H1 (cell line): ENCODE measurements around the gene SCAPER. TPM values are rescaled to one million over a fixed set of nuclear protein-coding genes. Genes with fewer than 3 reads are reported as not detected.

Experiments
- CTCF ChIA-PET: fragments of 300-600 bp; sonication (Branson Sonifier 250); formaldehyde crosslinking; loops from one replicate; lab custom pipeline; 2021; ENCODE audit not compliant: partially characterized antibody; lab: Charles Lee
- POLR2A ChIA-PET: fragments of 300-600 bp; sonication (Branson Sonifier 250); formaldehyde crosslinking; loops from one replicate; lab custom pipeline; 2021; ENCODE audit warnings: inconsistent platforms; ENCODE audit not compliant: partially characterized antibody; lab: Charles Lee
- DNase-seq, 2 experiments: peaks; one replicate each; pipeline versions ENCODE4 v3.0.0 to v3.0.0-alpha.2; 2010 to 2022; ENCODE audit warnings: low spot score in 2 of 2, low read depth in 1 of 2, mixed read lengths in 1 of 2
- FAIRE-seq: peaks from 2 replicates; lab custom pipeline; 2011; peaks lifted over from hg19 to GRCh38; lab: Jason Lieb, UNC
- H2AFZ ChIP-seq: 2 replicates; pipeline ENCODE4 v1.8.1; 2012; ENCODE audit warnings: low read length, inconsistent platforms
- H2AK5ac ChIP-seq: 2 replicates; pipeline ENCODE4 v1.6.1; 2013; ENCODE audit warnings: low read depth, low read length
- H2BK120ac ChIP-seq: replicated peaks from 2 replicates; pipeline ENCODE3; 2013; ENCODE audit warnings: low read depth, low read length, inconsistent platforms
- H2BK12ac ChIP-seq: 2 replicates; pipeline ENCODE4 v1.6.1; 2013; ENCODE audit warnings: low read depth, low read length
- H2BK15ac ChIP-seq: 2 replicates; pipeline ENCODE4 v1.6.1; 2013; ENCODE audit warnings: low read length
- H2BK20ac ChIP-seq: 2 replicates; pipeline ENCODE4 v1.6.1; 2013; ENCODE audit warnings: low read length
- H2BK5ac ChIP-seq: 2 replicates; pipeline ENCODE4 v1.6.1; 2013; ENCODE audit warnings: low read depth, low read length
- H3K14ac ChIP-seq: 2 replicates; pipeline ENCODE4 v1.6.1; 2013; ENCODE audit warnings: inconsistent platforms; ENCODE audit not compliant: insufficient read length
- H3K18ac ChIP-seq: 2 replicates; pipeline ENCODE4 v1.6.1; 2013; ENCODE audit warnings: low read length; ENCODE audit errors: extremely low read depth
- H3K23ac ChIP-seq: 2 replicates; pipeline ENCODE4 v1.6.1; 2013; ENCODE audit warnings: inconsistent platforms; ENCODE audit not compliant: insufficient read length
- H3K23me2 ChIP-seq: 2 replicates; pipeline ENCODE4 v1.6.1; 2013; ENCODE audit warnings: low read depth, low read length
- H3K27ac ChIP-seq: 2 replicates; pipeline ENCODE4 v1.6.1; 2011; ENCODE audit warnings: low read depth, low read length, inconsistent platforms
- H3K27me3 ChIP-seq, 4 experiments: replicated peaks in 1 of 4; 1 replicate in 1 of 4; 2 replicates in 3 of 4; pipeline versions ENCODE4 v1.6.1 to v1.8.1; 2011 to 2013; ENCODE audit warnings: low read length in 3 of 4, mild to moderate bottlenecking in 3 of 4, inconsistent platforms in 2 of 4, mixed read lengths in 2 of 4, moderate library complexity in 1 of 4; ENCODE audit not compliant: control insufficient read depth in 3 of 4, insufficient read depth in 3 of 4; ENCODE audit errors: extremely low read depth in 1 of 4
- H3K36me3 ChIP-seq, 4 experiments: 2 replicates each; pipeline versions ENCODE4 v1.6.1 to v1.8.1; 2011 to 2013; ENCODE audit warnings: mild to moderate bottlenecking in 4 of 4, low read length in 3 of 4, moderate library complexity in 2 of 4, control low read depth in 1 of 4, inconsistent platforms in 1 of 4; ENCODE audit not compliant: insufficient read depth in 4 of 4, control insufficient read depth in 2 of 4
- H3K4ac ChIP-seq: replicated peaks from 2 replicates; pipeline ENCODE3; 2013; ENCODE audit warnings: low read length, low read depth, mixed read lengths, inconsistent platforms; ENCODE audit not compliant: insufficient read length
- H3K4me1 ChIP-seq, 4 experiments: replicated peaks in 1 of 4; 1 replicate in 1 of 4; 2 replicates in 3 of 4; pipeline versions ENCODE4 v1.6.1 to v1.8.1; 2011 to 2013; ENCODE audit warnings: low read length in 3 of 4, inconsistent platforms in 2 of 4, mixed read lengths in 1 of 4; ENCODE audit not compliant: insufficient read depth in 4 of 4, control insufficient read depth in 3 of 4
- H3K4me2 ChIP-seq, 2 experiments: 2 replicates each; pipeline versions ENCODE4 v1.6.1 to v1.8.1; 2011 to 2013; ENCODE audit warnings: low read depth in 2 of 2, low read length in 2 of 2, control low read depth in 1 of 2, inconsistent platforms in 1 of 2, mild to moderate bottlenecking in 1 of 2; ENCODE audit not compliant: insufficient read depth in 1 of 2
- H3K4me3 ChIP-seq, 4 experiments: fragments of 200-600, 300-600 bp in 1 of 4; sonication (generic), shearing (Covaris generic), sonication (Bioruptor Twin) in 1 of 4; 2 replicates each; pipeline versions ENCODE4 v1.5.1 to v1.8.1; 2011 to 2016; ENCODE audit warnings: low read length in 4 of 4, low read depth in 3 of 4, control low read depth in 2 of 4, inconsistent platforms in 2 of 4, mild to moderate bottlenecking in 2 of 4, mixed read lengths in 1 of 4, moderate library complexity in 1 of 4; ENCODE audit not compliant: insufficient read depth in 2 of 4; ENCODE audit errors: extremely low read depth in 1 of 4
- H3K56ac ChIP-seq: replicated peaks from 2 replicates; pipeline ENCODE3; 2013; ENCODE audit warnings: low read depth, mild to moderate bottlenecking, mixed read lengths, low read length, inconsistent platforms; ENCODE audit not compliant: insufficient read length
- H3K79me1 ChIP-seq: 2 replicates; pipeline ENCODE4 v1.6.1; 2013; ENCODE audit warnings: low read depth, low read length, control low read depth
- H3K79me2 ChIP-seq, 2 experiments: 2 replicates each; pipeline versions ENCODE4 v1.6.1 to v1.8.1; 2012 to 2013; ENCODE audit warnings: low read length in 2 of 2, mild to moderate bottlenecking in 2 of 2, inconsistent platforms in 1 of 2; ENCODE audit not compliant: insufficient read depth in 2 of 2, control insufficient read depth in 1 of 2
- H3K9ac ChIP-seq, 4 experiments: replicated peaks in 1 of 4; 1 replicate in 1 of 4; 2 replicates in 3 of 4; pipeline versions ENCODE4 v1.6.1 to v1.8.1; 2011 to 2013; ENCODE audit warnings: low read depth in 3 of 4, low read length in 3 of 4, control low read depth in 2 of 4, mild to moderate bottlenecking in 2 of 4, moderate library complexity in 2 of 4, inconsistent platforms in 1 of 4; ENCODE audit errors: extremely low read depth in 1 of 4
- H3K9me3 ChIP-seq, 2 experiments: 2 replicates each; pipeline versions ENCODE4 v1.6.1 to v1.8.1; 2012 to 2013; ENCODE audit warnings: mild to moderate bottlenecking in 2 of 2, moderate library complexity in 2 of 2, control low read depth in 1 of 2, inconsistent platforms in 1 of 2, low read depth in 1 of 2, low read length in 1 of 2, mixed read lengths in 1 of 2; ENCODE audit not compliant: insufficient read depth in 2 of 2
- H4K20me1 ChIP-seq, 2 experiments: replicated peaks in 1 of 2; 2 replicates each; pipeline versions ENCODE3 to v1.8.1; 2011 to 2013; ENCODE audit warnings: inconsistent platforms in 2 of 2, low read length in 2 of 2, mild to moderate bottlenecking in 1 of 2; ENCODE audit not compliant: insufficient read depth in 2 of 2, control insufficient read depth in 1 of 2
- H4K5ac ChIP-seq: 2 replicates; pipeline ENCODE4 v1.6.1; 2013; ENCODE audit warnings: low read length, low read depth, mixed read lengths, inconsistent platforms; ENCODE audit not compliant: insufficient read length
- H4K8ac ChIP-seq: 2 replicates; pipeline ENCODE4 v1.8.0; 2013; ENCODE audit warnings: mild to moderate bottlenecking, moderate library complexity, low read length, inconsistent platforms; ENCODE audit not compliant: insufficient read depth; ENCODE audit errors: extremely low read depth
- H4K91ac ChIP-seq: replicated peaks from 2 replicates; pipeline ENCODE3; 2013; ENCODE audit warnings: low read length, mixed read lengths, inconsistent platforms; ENCODE audit not compliant: insufficient read length
- ASH2L ChIP-seq: fragments of 200-600, 300-600 bp; sonication (generic); IDR thresholded peaks from one replicate; pipeline ENCODE4 v1.7.1; 2017; ENCODE audit warnings: low read length
- BRCA1 ChIP-seq: IDR thresholded peaks from 2 replicates; pipeline ENCODE4 v1.6.1; 2012; ENCODE audit warnings: low read depth, low read length, improper control_type of control experiment
- CBX5 ChIP-seq: fragments of 300-800, 300-1000 bp; sonication (generic); IDR thresholded peaks from 2 replicates; pipeline ENCODE4 v1.7.1; 2016; ENCODE audit warnings: antibody characterized with exemption, low read length, low read depth
- CEBPB ChIP-seq: IDR thresholded peaks from 2 replicates; pipeline ENCODE4 v1.6.1; 2012; ENCODE audit warnings: low read depth, low read length
- EP300 ChIP-seq, 2 experiments: IDR thresholded peaks; 1 replicate in 1 of 2; 2 replicates in 1 of 2; pipeline ENCODE4 v1.6.1; 2011 to 2012; ENCODE audit warnings: low read depth in 2 of 2, low read length in 2 of 2, mild to moderate bottlenecking in 2 of 2, borderline replicate concordance in 1 of 2, inconsistent platforms in 1 of 2, moderate library complexity in 1 of 2
- JUND ChIP-seq: IDR thresholded peaks from 2 replicates; pipeline ENCODE4 v1.6.1; 2011; ENCODE audit warnings: mild to moderate bottlenecking, improper control_type of control experiment, low read length
- NANOG ChIP-seq: IDR thresholded peaks from 2 replicates; pipeline ENCODE4 v1.6.1; 2011; ENCODE audit warnings: low read length, low read depth, mild to moderate bottlenecking, inconsistent platforms; ENCODE audit not compliant: insufficient read depth, poor library complexity, severe bottlenecking
- POLR2A ChIP-seq, 2 experiments: IDR thresholded peaks; 1 replicate in 1 of 2; 2 replicates in 1 of 2; pipeline ENCODE4 v1.6.1; 2011; ENCODE audit warnings: low read depth in 2 of 2, low read length in 2 of 2, mild to moderate bottlenecking in 2 of 2; ENCODE audit errors: control extremely low read depth in 1 of 2
- TAF1 ChIP-seq: IDR thresholded peaks from 2 replicates; pipeline ENCODE4 v1.6.1; 2011; ENCODE audit warnings: mild to moderate bottlenecking, low read depth, low read length
- WGBS, 2 experiments: shearing (Covaris generic) in 1 of 2; methylation state at CpG; one replicate each; pipeline versions ENCODE4 v1.1.6 to v1.1.7; 2013 to 2015; ENCODE audit warnings: low lambda C conversion rate in 2 of 2, mixed read lengths in 2 of 2, inconsistent platforms in 1 of 2, low coverage in 1 of 2, missing lambda C conversion rate in 1 of 2; ENCODE audit not compliant: insufficient replicate concordance in 2 of 2, insufficient coverage in 1 of 2, insufficient read length in 1 of 2; ENCODE audit errors: extremely low coverage in 1 of 2, missing lambda C conversion rate in 1 of 2; 5-methylcytosine and 5-hydroxymethylcytosine counted together
- polyA plus RNA-seq, 7 experiments: library from polyadenylated mRNA; depleted of rRNA in 3 of 7; stranded (reverse) in 5 of 7; unstranded in 2 of 7; fragments of >200 nt in 5 of 7; fragments of 200-250 nt in 2 of 7; gene quantifications; 1 replicate in 5 of 7; 2 replicates in 1 of 7; 4 replicates in 1 of 7; pipeline versions ENCODE4 v1.2.1 to v1.2.3, GENCODE V29; 2011 to 2013; ENCODE audit warnings: missing spikeins in 2 of 7, mixed read lengths in 2 of 7
- total RNA-seq: library from RNA; stranded (reverse); fragmentation: NEBNext Ultra II Directional; extraction: Animal tissue kit (Norgen Biotek cat#: 25700); gene quantifications from 2 replicates; pipeline ENCODE4 v1.2.1, GENCODE V29; 2021
- TF ChIP-seq, protein P1 (sequence below): IDR thresholded peaks from 2 replicates; pipeline ENCODE4 v1.6.1; 2012; ENCODE audit warnings: inconsistent platforms

The SCAPER gene
- total and polyA plus RNA-seq, 2 of the 8 experiments (the other 6 are each of a cell fraction or from before 2014, with no cell fraction given): 1.6 to 6.8 TPM

DNA sequence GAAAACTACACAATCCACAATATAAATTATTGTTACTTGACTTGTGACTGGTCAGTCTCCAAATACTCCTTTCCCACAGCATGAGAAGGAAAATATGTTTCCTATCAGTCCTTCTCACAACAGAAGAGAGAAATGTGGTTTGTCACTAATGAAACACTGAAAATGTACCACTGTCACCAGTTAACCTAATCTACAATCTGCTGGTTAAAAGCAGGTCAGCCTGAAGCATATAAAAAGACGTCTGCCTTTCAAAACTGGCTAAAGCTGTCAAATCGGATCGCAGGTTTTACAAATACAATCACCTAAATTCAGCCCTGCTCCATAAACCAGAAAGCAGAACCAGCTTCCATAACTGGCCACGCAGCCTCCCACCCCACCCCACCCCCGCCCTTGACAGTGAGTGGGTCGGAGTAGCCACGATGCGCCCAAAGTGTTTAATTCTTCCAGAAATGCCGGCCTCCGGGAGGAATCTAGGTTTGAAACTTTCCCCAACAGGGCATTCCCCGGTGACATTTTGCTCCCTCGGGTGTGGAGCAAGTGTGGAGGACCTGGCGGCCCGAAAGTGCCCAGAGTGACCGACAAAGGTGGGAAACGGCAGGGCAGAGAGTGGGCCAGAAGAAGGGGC, 594.6 kb downstream of the SCAPER start:
- Histone ChIP-seq H2BK15ac (no peak overlapping the region), H3K79me1 (no peaks in the 10 kb centered on the region; the same call in 1 of the 2 replicates), H2BK12ac (0 out of 2 replicates have a peak overlapping the region, but pooled peaks have one; percentile 50), H3K4me2 (peak overlapping the region; percentile 68 to 96), H4K5ac (no peak overlapping the region), H3K79me2 (peaks cover 0 to 42% of the 10 kb centered on the region in 2 experiments; a peak in 2 of 4 replicates), H2AFZ (peak overlapping the region; percentile 72; the same call in 1 of the 2 replicates), H3K14ac (no peak overlapping the region), H3K9ac (peak overlapping the region; percentile 68 to 94 (median 84)), H3K56ac (peak overlapping the region; percentile 67), H2BK20ac (no peak overlapping the region), H4K20me1 (peaks cover 0 to 2% of the 10 kb centered on the region in 2 experiments), H2BK120ac (no peak overlapping the region), H3K36me3 (no peaks in the 10 kb centered on the region), H3K23me2 (peaks cover 8% of the 10 kb centered on the region), H4K8ac (peak overlapping the region; percentile 93), H3K23ac (peak overlapping the region; percentile 20), H3K18ac (no peak overlapping the region), H3K9me3 (peaks cover 0 to 2% of the 10 kb centered on the region in 2 experiments; a peak in 1 of 4 replicates), H3K4ac (no peak overlapping the region), H4K91ac (peak overlapping the region; percentile 91), H3K4me3 (peak overlapping the region; percentile 73 to 89 (median 86)), H2AK5ac (no peak overlapping the region), H3K4me1 (peaks cover 0 to 3% (median 0%) of the 10 kb centered on the region in 4 experiments; a peak in 1 of 7 replicates), H3K27ac (peak overlapping the region; percentile 55), H2BK5ac (no peak overlapping the region), H3K27me3 (no peaks in the 10 kb centered on the region; a peak in 1 of 7 replicates)
- FAIRE-seq: no peak
- DNase-seq: no peak
- TF ChIP-seq CEBPB (no peak), EP300 (IDR thresholded peaks at IDR 0.05; ENCODE audit: borderline replicate concordance in 1 of 2, low read depth in 2 of 2, low read length in 2 of 2) (no peak), JUND (no peak), CBX5 (no peak), BRCA1 (no peak), POLR2A (IDR thresholded peaks at IDR 0.05; ENCODE audit: control extremely low read depth in 1 of 2, low read depth in 2 of 2, low read length in 2 of 2) (no peak), NANOG (no peak), TAF1 (no peak), ASH2L (no peak)
- TF ChIP-seq, protein P1, sequence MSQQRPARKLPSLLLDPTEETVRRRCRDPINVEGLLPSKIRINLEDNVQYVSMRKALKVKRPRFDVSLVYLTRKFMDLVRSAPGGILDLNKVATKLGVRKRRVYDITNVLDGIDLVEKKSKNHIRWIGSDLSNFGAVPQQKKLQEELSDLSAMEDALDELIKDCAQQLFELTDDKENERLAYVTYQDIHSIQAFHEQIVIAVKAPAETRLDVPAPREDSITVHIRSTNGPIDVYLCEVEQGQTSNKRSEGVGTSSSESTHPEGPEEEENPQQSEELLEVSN: no peak
- WGBS, 2 experiments: 13% methylated on average over 16 of the region's 16 CpGs; no CpG with 5 or more reads in 1 of the 2 experiments
- ChIA-PET POLR2A (interaction anchor here (0.8 to 2.1 kb wide), 5 partner anchors 17 to 118 kb away, joined by 3 to 11 read pairs (median 4); no protein-coding TSS in a partner anchor), CTCF (interaction anchor here (1.3 kb wide), 1 partner anchor 25 kb away, joined by 5 read pairs; no protein-coding TSS in a partner anchor)
